PC-9 (cell line): ENCODE data around the gene SUMF1. TPM values are rescaled to one million over a fixed set of nuclear protein-coding genes. Genes with fewer than 3 reads are reported as not detected.
A peak's percentile ranks its signal among the peaks of the same experiment; 100 is the strongest.

Experiments
- BruUV-seq: library from RNA; stranded (reverse); fragments of 400-500 nt; replicated peaks from 2 replicates; lab custom pipeline; 2021; lab: Mats Ljungman, UMichigan
- CTCF ChIA-PET: fragments of 300-600 bp; sonication (Branson Sonifier 250); formaldehyde crosslinking; loops from one replicate; lab custom pipeline; 2022; ENCODE audit warnings: antibody characterized with exemption; lab: Charles Lee
- POLR2A ChIA-PET: fragments of 300-600 bp; sonication (Branson Sonifier 250); formaldehyde crosslinking; loops from one replicate; lab custom pipeline; 2022; ENCODE audit warnings: antibody characterized with exemption; ENCODE audit not compliant: unreplicated experiment; lab: Charles Lee
- DNase-seq, 2 experiments: peaks; one replicate each; pipeline versions ENCODE4 v3.0.0 to v3.0.0-alpha.2; 2015 to 2022; ENCODE audit warnings: mixed read lengths in 1 of 2
- H2AFZ ChIP-seq: fragments of 200-600 bp; sonication (generic); 2 replicates; pipeline ENCODE4 v1.8.1; 2017; ENCODE audit warnings: antibody characterized with exemption
- H3F3A ChIP-seq: fragments of 200-600 bp; sonication (generic); 2 replicates; pipeline ENCODE4 v1.8.1; 2017; ENCODE audit warnings: antibody characterized with exemption, mild to moderate bottlenecking, low read depth; ENCODE audit not compliant: insufficient read depth
- H3K27ac ChIP-seq: fragments of 200-600 bp; sonication (generic); 2 replicates; pipeline ENCODE4 v1.6.1; 2016; ENCODE audit warnings: mixed run types
- H3K27me3 ChIP-seq: fragments of 200-600 bp; sonication (generic); 2 replicates; pipeline ENCODE4 v1.6.1; 2016; ENCODE audit warnings: low read depth, mixed run types; ENCODE audit not compliant: insufficient read depth
- H3K36me3 ChIP-seq: fragments of 200-600 bp; sonication (generic); 2 replicates; pipeline ENCODE4 v1.6.1; 2016; ENCODE audit warnings: low read depth, mixed run types
- H3K4me1 ChIP-seq: fragments of 200-600 bp; sonication (generic); replicated peaks from 2 replicates; pipeline ENCODE4 v1.6.1; 2016; ENCODE audit warnings: mixed run types; ENCODE audit not compliant: insufficient read depth
- H3K4me2 ChIP-seq: fragments of 200-600 bp; sonication (generic); 2 replicates; pipeline ENCODE4 v1.6.1; 2017; ENCODE audit warnings: mixed run types
- H3K4me3 ChIP-seq: fragments of 200-600 bp; sonication (generic); 2 replicates; pipeline ENCODE4 v1.6.1; 2016; ENCODE audit warnings: mixed run types
- H3K79me2 ChIP-seq: fragments of 200-600 bp; sonication (generic); 2 replicates; pipeline ENCODE4 v1.6.1; 2017; ENCODE audit warnings: low read depth, mixed run types
- H3K9me2 ChIP-seq: fragments of 200-600 bp; sonication (generic); 2 replicates; pipeline ENCODE4 v1.8.1; 2017; ENCODE audit warnings: mild to moderate bottlenecking; ENCODE audit not compliant: insufficient read depth
- H3K9me3 ChIP-seq: fragments of 200-600 bp; sonication (generic); 2 replicates; pipeline ENCODE4 v1.8.1; 2016; ENCODE audit warnings: low read depth; ENCODE audit not compliant: insufficient read depth
- H4K20me1 ChIP-seq: fragments of 200-600 bp; sonication (generic); 2 replicates; pipeline ENCODE4 v1.8.1; 2017; ENCODE audit not compliant: insufficient read depth
- CTCF ChIP-seq: fragments of 200-600 bp; sonication (generic); conservative IDR thresholded peaks from 2 replicates; pipeline ENCODE4 v1.6.1; 2017; ENCODE audit warnings: mixed run types, antibody characterized with exemption, mild to moderate bottlenecking, moderate library complexity
- EZH2 ChIP-seq: fragments of 200-600 bp; sonication (generic); IDR thresholded peaks from 2 replicates; pipeline ENCODE4 v1.8.0; 2017; ENCODE audit warnings: antibody characterized with exemption, low read depth
- intact Hi-C: fragments of 100-400 bp; cut with micrococcal nuclease; formaldehyde crosslinking; loops from one replicate; pipeline ENCODE4 v1.10.0; 2022; ENCODE audit not compliant: unreplicated experiment
- total RNA-seq: library from RNA; stranded (reverse); gene quantifications from 2 replicates; pipeline ENCODE4 v1.2.3, GENCODE V29; 2021

SUMF1 gene
- total RNA-seq, 1 experiment from 2014 or later = 41.6 TPM

GRCh38 chr3:4494895-4495264 lies 27.8 kb upstream of the SUMF1 start:
- no peak for DNase-seq
- TF ChIP-seq EZH2 (no peak), CTCF (no peak)
- Histone ChIP-seq H3K79me2 (no peaks in the 10 kb centered on the region), H3K36me3 (no peaks in the 10 kb centered on the region), H3K9me2 (no peaks in the 10 kb centered on the region), H3K4me3 (no peak overlapping the region), H3K27ac (no peak overlapping the region), H3K4me1 (peaks cover 4% of the 10 kb centered on the region; the same call in 1 of the 2 replicates), H3F3A (no peaks in the 10 kb centered on the region), H3K9me3 (no peaks in the 10 kb centered on the region), H4K20me1 (no peaks in the 10 kb centered on the region), H3K27me3 (no peaks in the 10 kb centered on the region), H3K4me2 (no peak overlapping the region), H2AFZ (no peak overlapping the region)
- intact Hi-C loops = loop anchor here (5.0 to 10.0 kb wide), 3 partner anchors 78 to 140 kb away; no protein-coding TSS in a partner anchor
- ChIA-PET CTCF (no interaction called here), POLR2A (no interaction called here)
- BruUV-seq = no TSS peak

- ChIA-PET CTCF (no interaction called here), POLR2A (interaction anchor here (0.7 to 1.1 kb wide), 3 partner anchors 27 to 73 kb away, joined by 4 to 13 read pairs (median 5); partner anchors contain the start of gene SUMF1)
Measured at GRCh38 chr3:4493941-4494894, 27.1 kb upstream of the SUMF1 start.

More at GRCh38 chr3:4493941-4494894, 27.1 kb upstream of the SUMF1 start:
- H3K27ac ChIP-seq = no peak overlapping the region
- H3K4me3 ChIP-seq = peak overlapping the region; percentile 75; the same call in 1 of the 2 replicates
- TF ChIP-seq EZH2 (no peak), CTCF (no peak)
- no peaks in the 10 kb centered on the region for H3K9me2 ChIP-seq
- H3K4me2 ChIP-seq = peak overlapping the region; percentile 83
- H3K9me3 ChIP-seq = no peaks in the 10 kb centered on the region
- no peaks in the 10 kb centered on the region for H4K20me1 ChIP-seq
- H3K27me3 ChIP-seq = no peaks in the 10 kb centered on the region
- H3K36me3 ChIP-seq = no peaks in the 10 kb centered on the region
- H2AFZ ChIP-seq = peak overlapping the region; percentile 76; the same call in 1 of the 2 replicates
- peaks cover 4% of the 10 kb centered on the region; the same call in 1 of the 2 replicates for H3K4me1 ChIP-seq
- H3F3A ChIP-seq = no peaks in the 10 kb centered on the region
- intact Hi-C loops = loop anchor here (1.0 to 10.0 kb wide), 7 partner anchors 27 to 139 kb away; partner anchors contain the start of gene SUMF1
- peak in 1 of 2 experiments; percentile 5 for DNase-seq
- no peaks in the 10 kb centered on the region for H3K79me2 ChIP-seq
- TSS peak; percentile 82 for BruUV-seq
